ENCODE results near the gene OR2F2.

Gene OR2F2, protein sequence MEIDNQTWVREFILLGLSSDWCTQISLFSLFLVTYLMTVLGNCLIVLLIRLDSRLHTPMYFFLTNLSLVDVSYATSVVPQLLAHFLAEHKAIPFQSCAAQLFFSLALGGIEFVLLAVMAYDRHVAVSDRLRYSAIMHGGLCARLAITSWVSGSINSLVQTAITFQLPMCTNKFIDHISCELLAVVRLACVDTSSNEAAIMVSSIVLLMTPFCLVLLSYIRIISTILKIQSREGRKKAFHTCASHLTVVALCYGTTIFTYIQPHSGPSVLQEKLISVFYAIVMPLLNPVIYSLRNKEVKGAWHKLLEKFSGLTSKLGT

GRCh38 chr7:143934526-143935325 lies at the start of gene OR2F2:
TSS of gene OR2F2 (plus strand) at chr7:143935233. CDS start at chr7:143935233, 0 bp downstream.
- no peak for DNase-seq

DNA sequence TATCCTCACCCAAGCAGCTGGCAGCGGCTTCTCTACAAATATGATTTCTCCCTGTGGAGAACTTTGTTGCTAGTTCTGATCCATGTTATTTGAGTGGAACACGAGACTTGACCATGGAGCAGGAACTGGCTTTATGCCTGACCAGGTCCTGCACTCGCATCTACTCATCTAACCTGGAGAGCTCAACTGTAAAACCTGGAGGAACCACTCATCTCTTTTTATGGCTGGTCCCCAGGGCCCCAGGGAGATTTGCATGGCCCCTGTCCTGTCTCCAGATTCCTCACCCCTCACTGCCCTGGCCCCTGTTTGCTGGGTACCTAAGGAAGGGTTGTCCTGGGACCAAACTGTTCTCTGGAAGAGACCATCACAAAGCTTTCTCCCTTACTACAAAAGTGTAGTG lies 49.1 kb upstream of the OR2F2 start:
- DNase-seq = no peak

DNA sequence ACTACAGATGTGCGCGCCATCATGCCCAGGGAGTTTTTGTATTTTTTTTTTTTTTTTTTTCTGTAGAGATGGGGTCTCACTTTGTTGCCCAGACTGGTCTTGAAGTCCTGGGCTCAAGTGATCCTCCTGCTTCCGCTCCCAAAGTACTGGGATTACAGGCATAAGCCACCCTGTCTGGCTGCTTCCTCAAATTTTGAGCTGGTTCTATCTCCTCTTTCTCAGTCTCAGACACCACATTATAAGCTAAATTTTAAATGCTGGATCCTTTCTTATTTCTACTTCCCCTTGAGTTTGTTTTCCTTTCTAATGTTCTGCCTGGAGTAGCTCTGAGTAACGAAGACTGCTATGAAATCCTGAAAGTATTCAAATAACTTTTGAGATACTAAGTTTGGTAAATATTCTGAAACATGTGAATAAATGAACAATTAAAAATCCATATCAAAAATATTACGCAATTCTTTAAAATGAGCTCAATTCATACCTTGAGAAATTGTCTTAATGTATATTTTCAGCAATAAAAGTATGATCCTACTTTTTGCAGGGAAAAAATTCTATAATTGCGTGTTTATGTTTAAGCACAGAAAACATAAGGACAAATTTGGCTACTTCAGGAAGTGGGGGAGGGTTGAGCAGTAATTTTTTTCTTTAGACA lies 48.1 kb upstream of the OR2F2 start:
- DNase-seq = no peak

DNA sequence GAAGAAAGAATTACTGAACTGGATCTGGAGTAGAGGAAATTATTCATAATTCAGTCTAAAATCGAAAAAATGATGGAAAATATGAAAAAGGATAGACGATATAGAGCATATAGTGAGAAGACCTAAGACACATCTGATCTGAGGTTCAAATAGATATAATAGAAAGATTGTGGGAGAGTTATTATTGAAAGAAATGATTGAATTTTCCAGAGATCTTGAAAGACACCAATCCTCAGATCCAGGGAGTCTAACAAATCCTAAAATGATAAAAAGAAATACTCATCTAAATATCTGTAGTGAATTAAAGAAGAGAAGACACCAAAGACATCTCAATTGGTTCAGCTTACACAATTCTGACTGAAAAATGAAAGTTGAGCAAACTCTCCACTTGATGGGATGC lies 46.0 kb upstream of the OR2F2 start:
- no peak for DNase-seq

- no peak for DNase-seq
Observed at GRCh38 chr7:143890558-143890957, 44.5 kb upstream of the OR2F2 start.

DNA sequence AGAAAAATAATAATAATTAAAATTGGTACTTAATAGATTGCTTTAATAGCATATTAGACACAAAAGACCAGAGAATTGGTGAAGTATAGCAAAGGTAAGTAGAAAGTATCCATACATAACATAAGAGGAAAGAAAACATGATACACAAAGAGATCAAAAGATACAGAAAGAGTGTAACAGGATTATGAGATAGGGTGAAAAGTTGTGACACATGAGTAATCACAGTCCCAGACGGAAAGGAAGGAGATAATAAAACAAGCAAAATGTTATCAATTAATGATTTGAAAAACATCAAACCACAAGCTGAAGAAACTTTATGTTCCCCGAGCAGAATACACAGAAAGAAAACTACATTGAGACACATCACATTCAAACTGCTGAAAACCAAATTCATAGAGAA lies 43.6 kb upstream of the OR2F2 start:
- DNase-seq = no peak

- no peak for DNase-seq
Observed at GRCh38 chr7:143892527-143893300, 42.3 kb upstream of the OR2F2 start.

- DNase-seq = no peak
Observed at GRCh38 chr7:143896667-143897066, 38.4 kb upstream of the OR2F2 start.

DNA sequence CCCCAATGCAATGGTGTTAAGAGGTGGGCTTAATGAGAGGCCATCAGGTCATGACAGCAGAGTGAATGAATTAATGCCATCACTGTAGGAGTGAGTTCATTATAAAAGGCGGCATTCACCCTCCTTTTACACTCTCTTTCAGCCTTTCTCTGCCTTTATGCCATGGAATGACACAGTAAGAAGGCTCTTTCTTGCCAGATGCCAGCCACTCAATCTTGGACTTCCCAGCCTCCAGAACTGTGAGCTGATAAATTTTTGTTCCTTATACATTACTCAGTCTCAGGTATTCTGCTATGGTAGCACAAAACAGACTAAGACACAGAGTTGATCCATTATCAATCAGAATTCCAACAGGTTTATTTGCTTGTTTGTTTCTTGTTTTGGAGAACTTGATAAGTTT lies 36.2 kb upstream of the OR2F2 start:
- DNase-seq = no peak

GRCh38 chr7:143900230-143900766 lies 34.7 kb upstream of the OR2F2 start:
- peak in 2 of 14 donors; percentile 7 to 10 for DNase-seq

DNA sequence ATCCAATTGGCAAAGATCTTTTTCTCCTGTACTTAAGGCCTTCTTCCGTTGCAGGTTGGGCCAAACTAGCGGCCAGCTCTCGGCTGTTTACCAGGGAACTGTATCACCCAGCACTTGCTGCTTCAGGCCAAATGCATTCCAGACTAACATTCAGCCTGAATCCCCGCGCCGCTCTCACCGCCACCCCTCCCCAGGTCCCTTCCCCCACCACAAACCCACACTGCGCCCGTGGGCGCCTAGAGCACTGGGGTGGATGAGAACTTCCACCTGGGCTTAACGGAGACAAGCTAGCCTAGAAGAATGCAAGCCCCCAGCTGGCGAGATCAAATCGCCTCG lies 33.7 kb upstream of the OR2F2 start:
- DNase-seq = peak in 6 of 14 donors; percentile 67 to 82 (median 73)

DNA sequence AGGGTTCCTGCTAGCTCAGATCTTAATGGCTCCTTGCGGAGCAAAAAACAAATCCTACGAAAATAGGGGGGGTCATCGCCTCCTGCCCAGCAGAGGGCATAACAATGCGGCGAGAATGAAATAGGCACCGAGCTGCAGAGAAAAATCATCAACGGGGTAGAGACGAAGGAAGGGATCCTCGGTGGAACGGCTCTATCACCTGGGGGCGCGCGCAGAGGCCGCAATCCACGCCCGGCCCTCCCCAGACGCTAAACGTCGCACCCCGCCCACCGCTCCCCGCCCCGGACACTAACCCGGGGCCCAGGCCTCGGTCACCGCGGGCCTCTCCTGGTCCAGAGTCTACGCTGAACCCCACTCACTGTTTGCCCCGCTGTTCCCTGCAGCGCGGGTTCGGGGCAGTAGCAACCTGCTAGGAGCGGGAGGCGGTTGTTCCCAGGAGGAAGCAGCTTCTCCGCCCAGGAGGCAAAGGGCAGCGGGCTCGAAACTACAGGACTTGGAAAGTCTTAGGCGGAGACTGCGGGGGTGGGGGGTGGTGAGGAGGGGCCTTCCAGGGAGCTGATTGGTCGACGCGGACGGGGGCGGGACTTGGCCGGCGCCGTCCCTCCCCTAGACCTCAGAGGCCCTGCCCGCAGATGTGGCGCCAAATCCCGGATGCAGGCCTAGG lies 33.2 kb upstream of the OR2F2 start, which contains the start of gene TCAF1:
Gene TCAF1, minus strand, starts transcription at position 509 of the 664 bp plus-strand sequence. CDS start 25,568 bp downstream, outside the sequence.
- peak; percentile 48 to 95 (median 88) for DNase-seq

DNA sequence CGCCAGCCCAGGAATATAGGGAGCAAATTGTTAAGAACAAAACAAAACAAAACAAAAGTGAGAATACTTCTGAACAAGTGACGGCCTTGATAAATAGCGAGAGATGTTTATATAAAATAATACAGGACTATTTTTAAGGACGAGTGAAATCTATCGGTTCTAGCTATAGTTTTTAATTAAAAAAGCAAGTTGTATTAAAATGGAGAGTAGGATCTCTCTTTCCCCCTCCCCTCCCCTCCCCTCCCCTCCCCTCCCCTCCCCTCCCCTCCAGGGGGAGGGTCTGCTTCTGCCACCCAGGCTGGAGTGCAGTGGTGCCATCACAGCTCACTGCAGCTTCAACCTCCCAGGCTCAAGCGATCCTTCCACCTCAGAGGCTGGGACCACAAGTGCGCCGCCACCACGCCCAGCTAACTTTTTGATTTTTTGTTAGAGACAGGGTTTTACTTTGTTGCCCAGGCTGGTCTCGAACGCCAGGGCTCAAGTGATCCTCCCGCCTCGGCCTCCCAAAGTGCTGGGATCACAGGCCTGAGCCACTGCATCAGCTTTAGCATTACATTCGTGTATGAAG lies 32.6 kb upstream of the OR2F2 start:
- no peak for DNase-seq

- no peak for DNase-seq
Observed at GRCh38 chr7:143905509-143905908, 29.5 kb upstream of the OR2F2 start.

- DNase-seq = no peak
Observed at GRCh38 chr7:143906151-143906550, 28.9 kb upstream of the OR2F2 start.

GRCh38 chr7:143906895-143907294 lies 28.1 kb upstream of the OR2F2 start:
- DNase-seq = no peak

- DNase-seq = no peak
Observed at GRCh38 chr7:143908120-143908519, 26.9 kb upstream of the OR2F2 start.

DNA sequence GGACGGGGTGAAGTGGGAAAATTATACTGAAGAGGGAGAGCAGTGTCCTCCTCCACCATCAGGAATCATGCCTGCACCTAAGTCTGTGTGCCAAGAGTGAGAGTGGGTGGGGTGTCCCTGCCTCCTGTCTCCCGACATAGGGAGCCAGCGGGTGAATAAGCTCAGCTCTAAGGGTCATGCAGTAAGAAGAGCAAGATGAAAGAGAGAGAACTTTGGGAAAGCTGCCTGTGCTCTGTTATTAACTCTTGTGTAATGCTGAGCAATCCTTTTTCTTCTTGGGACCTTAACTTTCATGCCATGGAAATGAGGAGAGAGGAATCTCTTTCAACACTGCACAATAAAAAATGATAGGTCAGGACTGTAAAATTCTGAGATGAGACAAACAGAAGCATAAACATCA lies 25.2 kb upstream of the OR2F2 start:
- no peak for DNase-seq

DNA sequence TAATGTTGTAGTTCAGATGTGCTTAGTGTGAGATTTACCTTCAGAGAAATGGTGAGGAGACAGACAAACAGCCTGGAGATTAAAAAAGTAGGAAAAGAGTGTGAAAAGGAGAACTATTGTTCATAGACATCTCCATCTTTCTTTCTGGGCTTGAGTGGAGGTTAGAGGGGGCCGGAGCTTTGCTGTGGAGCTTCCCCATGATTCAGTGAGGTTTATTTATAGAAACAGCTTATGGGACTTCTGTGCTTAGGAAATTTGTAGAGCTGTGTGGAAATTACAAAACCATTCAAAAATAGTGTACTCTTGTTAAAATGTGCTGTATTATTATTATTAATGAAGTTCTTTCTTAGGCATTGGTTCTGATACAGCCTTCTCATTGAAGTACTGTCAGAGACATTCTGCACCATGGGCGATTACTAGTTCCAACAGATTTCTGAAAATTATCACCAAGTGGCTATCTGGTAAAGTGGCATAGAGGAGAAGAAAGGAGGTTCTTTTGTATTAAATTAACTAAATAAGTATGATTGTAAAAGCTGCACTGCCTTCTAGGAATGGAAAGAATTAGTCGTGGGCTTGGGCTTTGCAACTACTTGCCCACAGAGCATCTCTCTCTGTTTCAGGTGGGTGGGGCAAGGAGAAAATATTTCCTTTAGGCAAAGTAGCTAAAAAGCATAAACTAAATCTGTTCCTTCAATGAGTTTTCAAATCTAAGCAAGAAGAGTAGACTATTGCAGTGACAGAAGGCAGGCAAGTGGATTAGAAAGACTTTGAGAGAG lies 24.4 kb upstream of the OR2F2 start:
- no peak for DNase-seq

- DNase-seq = no peak
Observed at GRCh38 chr7:143913945-143914615, 21.0 kb upstream of the OR2F2 start.
